CD4-positive, alpha-beta T cell treated with Interleukin-6 at 100 ng/mL for 8 hours (primary cell): ENCODE results near the gene RHEX.

ENCODE experiments used
- DNase-seq: peaks from one replicate; pipeline ENCODE4 v3.0.0-alpha.2; 2020; ENCODE audit warnings: mixed read lengths, low spot score

RHEX gene

DNA sequence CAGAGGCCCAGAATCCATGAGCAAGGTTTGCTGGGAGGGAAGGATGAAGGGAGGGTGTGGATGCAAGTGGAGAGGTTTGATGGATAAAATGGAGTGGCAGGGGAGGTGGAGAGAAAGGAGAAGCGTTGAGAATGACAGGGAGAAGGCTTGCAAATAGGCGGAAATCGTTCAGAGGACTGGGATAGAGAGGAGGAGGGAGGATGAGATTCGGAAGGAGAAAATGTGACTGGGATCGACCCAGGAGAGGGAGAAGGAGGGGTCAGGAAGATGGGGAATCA is 63.8 kb downstream of the RHEX start:
- no peak for DNase-seq

DNA sequence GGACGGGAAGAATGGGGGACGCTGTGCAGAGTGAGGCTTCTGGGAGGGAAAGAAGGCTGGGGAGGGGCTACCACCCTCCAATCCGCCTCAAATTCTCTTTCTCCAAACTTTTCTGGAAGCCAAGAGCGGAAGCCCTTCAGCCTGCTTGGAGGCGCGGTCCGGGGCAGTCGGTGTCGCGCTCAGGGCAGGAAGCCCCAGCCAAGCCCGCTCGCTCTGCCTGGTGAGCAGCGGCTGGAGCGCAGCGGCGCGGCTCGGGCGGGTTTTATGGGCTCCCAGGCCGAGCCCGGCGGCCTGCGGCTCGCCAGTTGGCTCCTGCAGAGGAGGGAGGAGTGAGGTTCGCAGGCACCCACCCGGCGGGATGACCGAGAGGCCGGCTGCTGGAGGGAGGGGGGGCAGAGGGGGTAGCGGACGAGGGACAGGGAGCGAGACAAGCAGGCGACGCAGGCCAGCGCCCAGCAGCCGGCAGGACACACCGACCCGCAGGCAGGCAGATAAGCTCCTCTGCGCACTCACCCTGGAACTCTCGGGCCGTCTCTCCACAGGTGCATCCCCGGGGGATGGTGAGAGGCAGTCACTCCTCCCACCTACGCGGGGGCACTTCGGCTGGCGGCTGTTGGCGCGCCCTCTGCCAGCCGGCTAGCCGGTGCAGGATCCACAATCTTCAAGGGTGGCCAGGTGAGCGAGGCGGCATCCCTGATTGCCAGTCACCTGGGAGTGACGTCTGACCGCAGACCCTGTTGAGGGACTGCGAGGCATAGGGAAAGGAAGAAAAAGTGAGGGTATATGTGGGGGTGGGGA is 64.4 kb downstream of the RHEX start, which contains the start of gene AVPR1B:
TSS of gene AVPR1B (minus strand) at position 238 of the 798 bp plus-strand sequence. CDS start 498 bp downstream, outside the sequence.
- DNase-seq: no peak

DNA sequence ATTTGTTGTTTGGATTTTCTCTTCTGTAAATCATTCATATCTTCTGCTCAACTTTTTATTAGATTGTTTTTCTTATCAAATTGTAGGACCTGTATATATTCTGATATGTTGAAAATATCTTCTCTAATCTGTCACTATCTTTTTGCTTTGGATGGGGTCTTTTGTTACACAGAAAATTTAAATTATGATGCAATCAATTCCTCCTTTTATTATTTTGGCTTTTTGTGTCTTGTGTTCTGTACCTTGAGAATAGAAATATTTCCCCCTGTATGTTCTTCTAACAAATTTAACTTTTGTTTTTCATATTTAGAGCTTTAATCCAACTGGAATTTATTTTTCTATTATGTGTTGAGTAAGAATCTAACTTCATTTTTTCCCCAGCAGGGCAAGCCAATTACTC is 67.4 kb downstream of the RHEX start:
- DNase-seq: no peak

- DNase-seq: no peak
Observed at GRCh38 chr1:206121269-206121668, 68.3 kb downstream of the RHEX start.

DNA sequence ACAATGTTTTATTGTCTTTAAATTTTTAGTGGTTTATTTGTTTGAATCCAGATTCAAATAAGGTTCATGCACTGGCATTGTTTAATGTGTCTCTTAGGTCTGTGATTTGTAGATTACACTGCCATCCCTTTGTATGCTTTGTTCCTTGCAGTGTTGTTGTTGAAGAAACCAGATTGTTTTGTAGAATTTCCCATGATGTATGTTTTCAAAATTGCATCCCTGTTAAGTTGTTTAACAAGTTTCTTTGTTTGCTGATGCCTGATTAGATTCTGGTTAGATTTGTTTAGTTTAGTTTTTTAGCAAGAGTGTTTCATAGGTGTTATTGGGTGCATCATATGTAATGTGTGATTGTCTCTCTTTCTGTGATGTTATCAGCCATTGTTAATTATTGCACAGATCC is 69.7 kb downstream of the RHEX start:
- no peak for DNase-seq

DNA sequence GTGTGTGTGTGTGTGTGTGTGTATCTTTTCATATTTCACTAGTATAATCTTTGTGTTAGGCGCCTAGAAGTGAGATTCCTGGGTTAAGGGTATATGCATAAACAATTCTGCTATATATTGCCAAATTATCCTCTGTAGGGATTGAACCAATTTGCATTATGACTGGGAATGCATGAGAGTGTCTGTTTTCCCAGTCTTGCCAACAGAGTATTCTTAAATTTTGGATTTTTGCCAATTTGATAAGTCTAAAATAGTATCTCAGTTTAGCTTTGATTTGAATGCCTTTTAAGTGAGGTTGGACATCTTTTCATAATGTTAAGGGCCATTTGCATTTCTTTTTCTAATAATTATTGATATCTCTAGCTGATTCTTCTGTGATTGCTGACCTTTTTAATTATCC is 72.4 kb downstream of the RHEX start:
- no peak for DNase-seq

GRCh38 chr1:206127336-206127735 is 74.4 kb downstream of the RHEX start:
- DNase-seq: no peak

DNA sequence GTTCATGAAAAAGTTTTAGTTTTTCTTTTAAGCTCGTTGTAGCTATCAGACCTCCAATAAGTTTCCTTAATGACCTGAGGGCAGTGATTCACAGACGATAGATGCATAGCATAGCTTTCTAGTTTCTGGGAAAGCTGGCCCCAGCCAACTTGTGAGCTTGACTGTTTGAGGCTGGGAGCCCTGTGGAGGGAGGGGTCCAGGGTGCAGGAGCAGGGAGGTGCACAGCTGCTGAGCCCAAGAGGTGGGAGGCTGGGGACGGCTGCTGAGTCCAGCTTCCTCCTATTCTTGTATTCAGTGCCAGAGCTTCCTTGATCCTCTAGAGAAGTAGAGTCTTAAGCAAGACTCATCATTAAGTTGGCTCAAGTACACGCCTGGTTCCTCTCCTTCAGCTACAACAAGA is 75.2 kb downstream of the RHEX start:
- DNase-seq: no peak

DNA sequence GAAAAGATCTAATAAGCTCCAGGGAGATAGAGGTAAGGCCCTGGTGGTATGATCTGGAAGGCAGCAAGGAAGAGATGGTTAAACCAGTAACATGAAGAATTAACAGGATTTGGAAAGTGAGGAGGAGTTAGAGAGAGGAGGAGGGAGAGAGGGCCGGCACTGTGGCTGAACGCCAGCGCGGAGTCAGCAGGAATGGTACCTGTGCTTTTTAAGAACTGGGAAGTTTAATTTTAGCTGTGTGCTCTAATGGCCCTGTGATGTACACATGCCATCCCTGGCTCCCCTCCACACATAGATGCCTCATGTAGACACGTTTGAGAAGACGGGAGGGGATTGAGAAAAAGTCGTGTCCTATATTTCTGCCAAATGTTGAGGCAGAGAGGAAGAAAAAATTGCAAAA is 78.1 kb downstream of the RHEX start:
- DNase-seq: no peak

GRCh38 chr1:206133751-206134415 is 80.9 kb downstream of the RHEX start:
- DNase-seq: no peak

DNA sequence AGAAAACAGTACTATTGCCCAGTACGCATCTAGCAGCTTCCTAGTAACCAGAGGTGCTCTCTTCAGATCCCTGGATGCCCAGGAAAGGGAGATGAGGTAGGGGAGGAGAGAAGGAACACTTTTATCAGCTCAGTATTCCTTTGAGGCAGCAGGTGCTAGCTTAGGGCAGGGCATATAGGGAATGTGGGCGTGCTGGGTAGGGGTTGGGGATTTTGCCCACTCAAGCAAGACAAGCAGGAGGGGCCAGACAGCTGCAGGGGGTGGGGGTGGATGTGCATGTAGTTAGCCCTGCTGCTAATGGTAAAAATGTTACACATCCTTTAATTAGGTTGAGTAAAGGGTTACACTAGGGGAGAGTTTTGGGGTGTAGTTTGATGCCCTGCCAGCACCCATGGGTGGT is 82.3 kb downstream of the RHEX start:
- no peak for DNase-seq

- no peak for DNase-seq
Observed at GRCh38 chr1:206136241-206136640, 83.3 kb downstream of the RHEX start.

DNA sequence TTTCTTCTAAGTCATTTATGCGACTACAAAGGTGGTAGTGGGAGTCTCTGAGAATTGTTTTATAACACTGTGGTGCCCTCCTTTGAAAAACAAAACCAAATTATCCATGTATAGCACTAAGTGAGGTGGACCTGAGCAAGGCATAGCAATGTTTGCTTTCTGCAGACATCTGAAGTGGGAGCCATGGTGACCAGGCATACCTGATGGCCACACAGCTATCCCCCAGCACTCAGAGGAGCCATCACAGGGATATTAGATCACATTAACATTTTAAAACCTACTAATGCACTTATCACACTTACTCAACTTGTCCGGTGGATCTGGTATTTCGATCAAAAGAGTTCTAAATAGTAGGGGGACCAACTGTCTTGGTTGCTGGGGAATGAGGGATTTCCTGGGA is 89.0 kb downstream of the RHEX start:
- DNase-seq: no peak

GRCh38 chr1:206142770-206143169 is 89.8 kb downstream of the RHEX start:
- DNase-seq: no peak

- DNase-seq: no peak
Observed at GRCh38 chr1:206143537-206144172, 90.7 kb downstream of the RHEX start.

DNA sequence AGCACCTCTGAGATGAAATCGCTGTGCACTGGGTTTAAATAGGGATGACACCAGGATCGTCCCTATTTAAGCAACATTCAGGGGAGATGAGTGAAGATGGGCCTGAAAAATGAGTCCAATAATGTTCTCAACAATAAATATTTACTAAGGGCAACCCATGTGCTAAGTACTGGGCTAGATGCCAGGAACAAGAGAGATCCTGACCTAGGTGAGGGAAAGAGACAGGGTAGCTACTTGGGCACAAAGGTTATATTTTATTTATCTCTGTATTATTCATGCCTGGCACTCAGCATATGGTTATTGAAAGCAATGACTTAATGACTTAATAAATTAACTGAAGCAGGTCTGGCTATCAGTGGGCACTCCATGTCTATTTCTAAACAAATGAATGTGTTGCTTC is 91.6 kb downstream of the RHEX start:
- no peak for DNase-seq

GRCh38 chr1:206145771-206146290 is 92.9 kb downstream of the RHEX start:
- DNase-seq: no peak
